BJ (cell line): ENCODE measurements around the gene ADARB1. TPM values are rescaled to one million over a fixed set of nuclear protein-coding genes. Genes with fewer than 3 reads are reported as not detected.
"Not testable (repeated sequence)": the region's sequence is repeated elsewhere in the genome, so short reads cannot be mapped to it uniquely, and the experiment has no call there.

Source experiments
- CTCF ChIA-PET: fragments of 350-600 bp; formaldehyde crosslinking; extraction: SDS; loops from one replicate; lab custom pipeline; 2021; ENCODE audit warnings: antibody characterized with exemption, inconsistent platforms; lab: Yijun Ruan, JAX
- POLR2A ChIA-PET: fragments of 300-600 bp; sonication (Branson Sonifier 250); formaldehyde crosslinking; extraction: SDS; loops from one replicate; lab custom pipeline; 2021; ENCODE audit warnings: antibody characterized with exemption; lab: Charles Lee
- DNase-seq: peaks from one replicate; pipeline ENCODE4 v3.0.0-alpha.2; 2011; ENCODE audit warnings: low read depth
- H3K27me3 ChIP-seq: 2 replicates; pipeline ENCODE4 v1.6.0; 2011; ENCODE audit warnings: low read length; ENCODE audit not compliant: control insufficient read depth, insufficient read depth
- H3K36me3 ChIP-seq: 2 replicates; pipeline ENCODE4 v1.5.1; 2011; ENCODE audit warnings: low read length; ENCODE audit not compliant: control insufficient read depth, insufficient read depth
- H3K4me3 ChIP-seq: 2 replicates; pipeline ENCODE4 v1.5.1; 2011; ENCODE audit warnings: low read depth, mild to moderate bottlenecking, control low read depth, low read length
- CTCF ChIP-seq: IDR thresholded peaks from 2 replicates; pipeline ENCODE4 v1.5.1; 2011; ENCODE audit warnings: low read depth, mild to moderate bottlenecking, control low read depth, inconsistent platforms, low read length, moderate library complexity; ENCODE audit not compliant: insufficient read depth
- polyA plus RNA-seq: library from polyadenylated mRNA; depleted of rRNA; stranded (reverse); fragments of >200 nt; gene quantifications from 2 replicates; pipeline ENCODE4 v1.2.3, GENCODE V29; 2011

ADARB1 gene
- polyA plus RNA-seq, 1 experiment = 10.9 TPM

DNA sequence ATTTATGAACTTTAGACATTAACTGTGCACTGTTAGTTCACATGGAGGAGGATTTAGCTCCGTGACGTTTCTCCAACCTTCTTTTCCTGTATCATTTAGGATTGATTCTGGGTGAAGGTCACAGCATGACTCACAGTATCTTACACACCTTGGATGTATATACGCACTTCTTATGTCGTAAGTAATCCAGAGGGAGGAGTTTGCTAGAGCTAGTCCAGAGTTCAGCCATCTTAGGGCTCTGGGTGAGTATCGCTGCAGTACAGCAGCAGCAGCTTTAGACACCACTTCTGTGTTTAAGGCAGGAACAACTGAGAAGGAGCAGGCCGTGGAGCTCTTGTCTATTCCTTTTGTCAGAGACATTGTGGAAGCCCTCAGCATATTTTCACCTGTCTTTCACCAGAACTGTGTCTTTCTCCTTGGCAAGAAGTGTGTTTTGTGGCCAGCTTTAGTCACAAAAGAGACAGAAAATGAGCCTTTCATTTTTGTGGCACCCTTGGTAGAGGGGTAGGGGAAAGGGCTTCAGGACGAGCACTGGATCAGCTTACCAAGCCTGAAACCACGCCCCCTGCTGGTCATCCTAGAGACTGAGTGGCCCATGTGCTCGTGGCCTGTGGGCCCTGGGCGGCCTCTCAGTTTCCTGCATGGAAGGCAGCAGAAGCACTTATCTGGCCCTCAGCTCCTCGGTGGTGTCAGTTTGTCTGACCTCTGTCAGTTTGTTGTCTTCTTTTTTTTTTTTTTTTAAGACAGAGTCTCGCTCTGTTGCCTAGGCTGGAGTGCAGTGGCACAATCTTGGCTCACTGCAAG is 64.0 kb downstream of the ADARB1 start:
- ChIA-PET CTCF (interaction anchor here (0.6 to 9.3 kb wide), 48 partner anchors 9 to 682 kb away, joined by 3 to 237 read pairs (median 6); partner anchors contain the start of genes ADARB1, POFUT2 and SLX9), POLR2A (no interaction called here)
- no peak for DNase-seq
- H3K27me3 ChIP-seq = no peaks in the 10 kb centered on the region
- peak; percentile 83 for TF ChIP-seq CTCF
- H3K36me3 ChIP-seq = no peaks in the 10 kb centered on the region
- no peak overlapping the region for H3K4me3 ChIP-seq

DNA sequence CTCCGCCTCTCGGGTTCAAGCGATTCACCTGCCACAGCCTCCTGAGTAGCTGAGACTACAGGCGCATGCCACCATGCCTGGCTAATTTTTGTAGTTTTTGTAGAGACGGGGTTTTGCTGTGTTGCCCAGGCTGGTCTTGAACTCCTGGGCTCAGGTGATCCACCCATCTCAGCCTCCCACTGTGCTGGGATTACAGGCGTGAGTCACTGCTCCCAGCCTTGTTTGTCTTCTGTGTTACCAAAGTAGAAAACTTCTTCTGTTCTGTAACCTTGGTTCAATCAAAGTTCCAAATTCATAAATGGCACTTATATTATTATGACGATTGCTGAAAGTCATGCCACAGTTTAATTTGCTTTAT is 64.6 kb downstream of the ADARB1 start:
- H3K36me3 ChIP-seq, H3K27me3 ChIP-seq, DNase-seq, POLR2A ChIA-PET, H3K4me3 ChIP-seq: not testable (repeated sequence)
- CTCF ChIA-PET = interaction anchor here (0.6 to 9.3 kb wide), 33 partner anchors 9 to 681 kb away, joined by 3 to 237 read pairs (median 11); partner anchors contain the start of genes ADARB1, POFUT2 and SLX9

GRCh38 chr21:45139473-45139872 is 65.1 kb downstream of the ADARB1 start:
- DNase-seq = no peak
- Histone ChIP-seq H3K27me3 (no peaks in the 10 kb centered on the region), H3K4me3 (no peak overlapping the region), H3K36me3 (no peaks in the 10 kb centered on the region)
- ChIA-PET CTCF (interaction anchor here (0.7 to 9.3 kb wide), 25 partner anchors 9 to 680 kb away, joined by 3 to 237 read pairs (median 8); partner anchors contain the start of gene POFUT2), POLR2A (no interaction called here)
- no peak for TF ChIP-seq CTCF

DNA sequence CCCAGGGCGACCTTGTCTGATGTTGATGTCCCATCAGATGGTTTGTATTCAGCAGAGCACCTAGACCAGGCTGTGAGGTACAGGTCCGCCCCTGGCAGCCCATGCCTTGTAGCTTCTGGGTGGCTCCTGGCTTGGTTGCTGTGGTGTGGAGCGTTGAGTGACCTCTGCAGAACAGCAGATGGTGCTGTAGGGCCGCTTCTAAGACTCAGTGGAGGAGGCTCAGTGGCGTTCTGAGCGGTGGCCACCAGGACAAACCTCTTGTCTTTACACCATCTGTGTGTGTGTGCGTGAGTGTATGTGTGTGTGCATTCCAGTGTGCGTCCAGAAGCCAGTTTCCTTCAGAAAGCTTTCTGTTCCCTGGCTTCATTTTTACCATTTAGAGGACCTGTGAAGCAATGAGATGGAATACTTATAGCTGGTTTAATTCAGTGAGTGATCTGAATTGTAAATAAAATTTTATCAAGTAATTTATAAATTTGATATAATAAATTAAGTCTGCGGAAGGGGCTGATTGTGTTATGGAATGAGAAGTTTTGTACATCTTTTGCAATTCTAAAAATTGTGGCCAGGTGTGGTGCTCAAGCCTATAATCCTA is 66.1 kb downstream of the ADARB1 start:
- TF ChIP-seq CTCF = peak; percentile 96
- 0 out of 2 replicates have a peak, but pooled peaks cover 2% of the 10 kb centered on the region for H3K36me3 ChIP-seq
- CTCF ChIA-PET = interaction anchor here (0.6 to 9.3 kb wide), 59 partner anchors 8 to 679 kb away, joined by 3 to 237 read pairs (median 5); partner anchors contain the start of gene POFUT2
- DNase-seq = peak; percentile 52
- POLR2A ChIA-PET = no interaction called here
- H3K4me3 ChIP-seq = no peak overlapping the region
- H3K27me3 ChIP-seq = no peaks in the 10 kb centered on the region

GRCh38 chr21:45140944-45141343 is 66.6 kb downstream of the ADARB1 start:
- H3K36me3 ChIP-seq, DNase-seq, H3K27me3 ChIP-seq, POLR2A ChIA-PET, H3K4me3 ChIP-seq: not testable (repeated sequence)
- CTCF ChIA-PET = interaction anchor here (0.7 to 9.3 kb wide), 50 partner anchors 8 to 679 kb away, joined by 3 to 237 read pairs (median 5); partner anchors contain the start of gene POFUT2

- no peaks in the 10 kb centered on the region for H3K27me3 ChIP-seq
- POLR2A ChIA-PET = no interaction called here
- CTCF ChIA-PET = interaction anchor here (0.7 to 9.3 kb wide), 22 partner anchors 11 to 456 kb away, joined by 3 to 237 read pairs (median 5); partner anchors contain the start of gene POFUT2
- TF ChIP-seq CTCF = no peak
- no peak overlapping the region for H3K4me3 ChIP-seq
- 0 out of 2 replicates have a peak, but pooled peaks cover 2% of the 10 kb centered on the region for H3K36me3 ChIP-seq
- DNase-seq = no peak
These were observed 67.1 kb downstream of the ADARB1 start for GRCh38 chr21:45141507-45141906.
